Body of pancreas (tissue), 4 donors: ENCODE results near the gene CEP112.

Source experiments
- POLR2A ChIP-seq, 3 donors: fragments of 450-650 bp; IDR thresholded peaks; one replicate each; pipeline ENCODE4 v1.6.1; 2016; ENCODE audit warnings: antibody characterized with exemption in 3 of 3, mild to moderate bottlenecking in 2 of 3
- TF ChIP-seq, protein P1 (sequence below), 7 experiments: fragments of 450-650 bp in 4 of 7; fragments of 200-600 bp in 3 of 7; sonication (generic) in 3 of 7; IDR thresholded peaks; one replicate each; pipeline ENCODE4 v1.5.1; 2016 to 2019; ENCODE audit warnings: antibody characterized with exemption in 7 of 7

DNA sequence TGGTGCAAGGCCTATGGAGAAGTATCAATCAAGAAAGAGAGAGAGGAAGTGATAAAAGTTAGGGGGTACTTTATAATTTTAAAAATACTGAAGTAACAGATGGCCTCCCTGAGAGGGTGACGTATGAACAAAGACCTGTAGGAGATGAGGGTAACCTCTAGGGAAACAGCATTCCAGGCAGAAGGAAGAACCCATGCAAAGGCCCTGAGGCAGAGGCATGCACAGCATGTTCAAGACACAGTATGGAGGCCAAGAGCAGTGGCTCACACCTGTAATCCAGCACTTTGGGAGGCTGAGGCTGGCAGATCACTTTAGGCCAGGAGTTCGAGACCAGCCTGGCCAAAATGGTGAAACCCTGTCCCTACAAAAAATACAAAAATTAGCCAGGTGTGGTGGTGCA, 437.9 kb downstream of the CEP112 start:
- TF ChIP-seq, protein P1, sequence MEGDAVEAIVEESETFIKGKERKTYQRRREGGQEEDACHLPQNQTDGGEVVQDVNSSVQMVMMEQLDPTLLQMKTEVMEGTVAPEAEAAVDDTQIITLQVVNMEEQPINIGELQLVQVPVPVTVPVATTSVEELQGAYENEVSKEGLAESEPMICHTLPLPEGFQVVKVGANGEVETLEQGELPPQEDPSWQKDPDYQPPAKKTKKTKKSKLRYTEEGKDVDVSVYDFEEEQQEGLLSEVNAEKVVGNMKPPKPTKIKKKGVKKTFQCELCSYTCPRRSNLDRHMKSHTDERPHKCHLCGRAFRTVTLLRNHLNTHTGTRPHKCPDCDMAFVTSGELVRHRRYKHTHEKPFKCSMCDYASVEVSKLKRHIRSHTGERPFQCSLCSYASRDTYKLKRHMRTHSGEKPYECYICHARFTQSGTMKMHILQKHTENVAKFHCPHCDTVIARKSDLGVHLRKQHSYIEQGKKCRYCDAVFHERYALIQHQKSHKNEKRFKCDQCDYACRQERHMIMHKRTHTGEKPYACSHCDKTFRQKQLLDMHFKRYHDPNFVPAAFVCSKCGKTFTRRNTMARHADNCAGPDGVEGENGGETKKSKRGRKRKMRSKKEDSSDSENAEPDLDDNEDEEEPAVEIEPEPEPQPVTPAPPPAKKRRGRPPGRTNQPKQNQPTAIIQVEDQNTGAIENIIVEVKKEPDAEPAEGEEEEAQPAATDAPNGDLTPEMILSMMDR (IDR thresholded peaks at IDR 0.05) = no peak
- no peak for TF ChIP-seq POLR2A (IDR thresholded peaks at IDR 0.05)
